OCI-LY7 (cell line): Measurements from ENCODE around the gene DHRS3. TPM values are rescaled to one million over a fixed set of nuclear protein-coding genes. Genes with fewer than 3 reads are reported as not detected.

Experiments
- BruUV-seq: library from RNA; stranded (reverse); fragments of 400-500 nt; replicated peaks from 2 replicates; lab custom pipeline; 2021; lab: Mats Ljungman, UMichigan
- CTCF ChIA-PET: fragments of 300-600 bp; sonication (Branson Sonifier 250); formaldehyde crosslinking; loops from one replicate; lab custom pipeline; 2022; ENCODE audit warnings: antibody characterized with exemption; ENCODE audit not compliant: unreplicated experiment; lab: Charles Lee
- POLR2A ChIA-PET: fragments of 300-600 bp; sonication (Branson Sonifier 250); formaldehyde crosslinking; loops from one replicate; lab custom pipeline; 2022; ENCODE audit warnings: antibody characterized with exemption; lab: Charles Lee
- DNase-seq: peaks from one replicate; pipeline ENCODE4 v3.0.0-alpha.2; 2015; ENCODE audit warnings: low spot score
- H2AFZ ChIP-seq: fragments of 200-600 bp; sonication (generic), shearing (Covaris generic); 2 replicates; pipeline ENCODE4 v1.6.1; 2014; ENCODE audit warnings: mild to moderate bottlenecking, antibody characterized with exemption, low read length, moderate library complexity
- H3K27ac ChIP-seq: fragments of 200-600 bp; sonication (generic); 2 replicates; pipeline ENCODE4 v1.5.1; 2014; ENCODE audit warnings: mixed run types, low read depth, mild to moderate bottlenecking, moderate library complexity, low read length, inconsistent platforms; ENCODE audit not compliant: poor library complexity, severe bottlenecking
- H3K36me3 ChIP-seq: fragments of 200-600 bp; sonication (generic); 2 replicates; pipeline ENCODE4 v1.6.1; 2014; ENCODE audit warnings: mild to moderate bottlenecking, antibody characterized with exemption, low read length, moderate library complexity, mixed read lengths; ENCODE audit not compliant: insufficient read depth
- H3K4me1 ChIP-seq: fragments of 200-600 bp; sonication (generic); 2 replicates; pipeline ENCODE4 v1.5.1; 2014; ENCODE audit warnings: mild to moderate bottlenecking, low read length; ENCODE audit not compliant: insufficient read depth, poor library complexity, severe bottlenecking
- H3K4me2 ChIP-seq: fragments of 200-600 bp; sonication (generic); 2 replicates; pipeline ENCODE4 v1.6.1; 2014; ENCODE audit warnings: mild to moderate bottlenecking, low read length
- H3K4me3 ChIP-seq: fragments of 200-600 bp; sonication (generic); 2 replicates; pipeline ENCODE4 v1.5.1; 2014; ENCODE audit warnings: mild to moderate bottlenecking, low read depth, low read length; ENCODE audit not compliant: poor library complexity, severe bottlenecking
- H3K79me2 ChIP-seq: fragments of 200-600 bp; sonication (generic); 2 replicates; pipeline ENCODE4 v1.6.1; 2016; ENCODE audit warnings: low read depth, mild to moderate bottlenecking, low read length, moderate library complexity, mixed read lengths; ENCODE audit not compliant: insufficient read depth
- H3K9me2 ChIP-seq: fragments of 200-600 bp; sonication (generic); 2 replicates; pipeline ENCODE4 v1.6.1; 2016; ENCODE audit warnings: mild to moderate bottlenecking, low read length, mixed read lengths; ENCODE audit not compliant: insufficient read depth
- H3K9me3 ChIP-seq: fragments of 200-600 bp; sonication (generic); 2 replicates; pipeline ENCODE4 v1.6.1; 2014; ENCODE audit warnings: mild to moderate bottlenecking, mixed run types, low read length, mixed read lengths
- H4K20me1 ChIP-seq: fragments of 200-600 bp; sonication (generic); 2 replicates; pipeline ENCODE4 v1.6.1; 2014; ENCODE audit warnings: mild to moderate bottlenecking, antibody characterized with exemption, low read length, moderate library complexity, mixed read lengths; ENCODE audit not compliant: insufficient read depth
- EZH2phosphoT487 ChIP-seq: fragments of 200-600 bp; sonication (generic); IDR thresholded peaks from 2 replicates; pipeline ENCODE4 v1.6.1; 2018; ENCODE audit warnings: low read depth, borderline replicate concordance, mild to moderate bottlenecking, mixed run types, antibody characterized with exemption, low read length, moderate library complexity, mixed read lengths
- intact Hi-C: fragments of 100-400 bp; cut with micrococcal nuclease; formaldehyde crosslinking; loops from one replicate; pipeline ENCODE4 v1.10.0; 2022; ENCODE audit not compliant: unreplicated experiment
- total RNA-seq, 2 experiments: library from RNA; depleted of rRNA in 1 of 2; stranded (reverse); fragments of >200 nt in 1 of 2; shearing (Covaris generic) in 1 of 2; gene quantifications; 2 replicates each; pipeline ENCODE4 v1.2.3, GENCODE V29; 2014 to 2022
- TF ChIP-seq, protein P1 (sequence below): fragments of 200-600 bp; sonication (generic); conservative IDR thresholded peaks from 2 replicates; pipeline ENCODE4 v1.5.1; 2014; ENCODE audit warnings: mild to moderate bottlenecking, antibody characterized with exemption, low read length, moderate library complexity, mixed read lengths

Gene DHRS3
- total RNA-seq, 2 experiments from 2014 or later, result not detected

DNA sequence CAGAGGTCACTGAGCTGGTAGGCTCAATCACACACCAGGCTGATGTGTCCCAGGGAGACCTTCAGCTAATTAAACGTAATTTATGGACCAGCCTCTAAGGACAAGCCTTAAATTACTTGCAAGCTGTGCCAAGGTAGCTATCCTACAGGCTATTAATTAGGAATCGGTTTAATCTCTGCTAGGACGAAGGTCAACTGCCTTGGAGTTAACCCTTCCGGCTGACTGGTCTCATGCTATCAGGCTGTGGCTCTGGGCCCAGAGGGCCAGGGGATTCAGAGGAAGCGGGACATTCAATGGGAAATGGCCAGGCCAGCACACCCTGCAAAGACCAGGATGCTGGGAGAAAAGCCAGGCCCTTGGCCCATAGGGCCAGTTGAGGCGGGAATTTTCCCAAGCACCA lies 19.0 kb downstream of the DHRS3 start:
- Histone ChIP-seq H3K9me2 (no peaks in the 10 kb centered on the region), H3K79me2 (no peaks in the 10 kb centered on the region), H3K4me3 (no peak overlapping the region), H3K9me3 (no peaks in the 10 kb centered on the region), H3K4me1 (no peaks in the 10 kb centered on the region), H2AFZ (no peak overlapping the region), H4K20me1 (no peaks in the 10 kb centered on the region), H3K36me3 (no peaks in the 10 kb centered on the region), H3K27ac (no peak overlapping the region), H3K4me2 (no peak overlapping the region)
- DNase-seq, result no peak
- TF ChIP-seq EZH2phosphoT487, result no peak
- TF ChIP-seq, protein P1, sequence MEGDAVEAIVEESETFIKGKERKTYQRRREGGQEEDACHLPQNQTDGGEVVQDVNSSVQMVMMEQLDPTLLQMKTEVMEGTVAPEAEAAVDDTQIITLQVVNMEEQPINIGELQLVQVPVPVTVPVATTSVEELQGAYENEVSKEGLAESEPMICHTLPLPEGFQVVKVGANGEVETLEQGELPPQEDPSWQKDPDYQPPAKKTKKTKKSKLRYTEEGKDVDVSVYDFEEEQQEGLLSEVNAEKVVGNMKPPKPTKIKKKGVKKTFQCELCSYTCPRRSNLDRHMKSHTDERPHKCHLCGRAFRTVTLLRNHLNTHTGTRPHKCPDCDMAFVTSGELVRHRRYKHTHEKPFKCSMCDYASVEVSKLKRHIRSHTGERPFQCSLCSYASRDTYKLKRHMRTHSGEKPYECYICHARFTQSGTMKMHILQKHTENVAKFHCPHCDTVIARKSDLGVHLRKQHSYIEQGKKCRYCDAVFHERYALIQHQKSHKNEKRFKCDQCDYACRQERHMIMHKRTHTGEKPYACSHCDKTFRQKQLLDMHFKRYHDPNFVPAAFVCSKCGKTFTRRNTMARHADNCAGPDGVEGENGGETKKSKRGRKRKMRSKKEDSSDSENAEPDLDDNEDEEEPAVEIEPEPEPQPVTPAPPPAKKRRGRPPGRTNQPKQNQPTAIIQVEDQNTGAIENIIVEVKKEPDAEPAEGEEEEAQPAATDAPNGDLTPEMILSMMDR, result no peak
- intact Hi-C loops, result no loop called here
- ChIA-PET POLR2A (no interaction called here), CTCF (no interaction called here)
- no TSS peak for BruUV-seq

DNA sequence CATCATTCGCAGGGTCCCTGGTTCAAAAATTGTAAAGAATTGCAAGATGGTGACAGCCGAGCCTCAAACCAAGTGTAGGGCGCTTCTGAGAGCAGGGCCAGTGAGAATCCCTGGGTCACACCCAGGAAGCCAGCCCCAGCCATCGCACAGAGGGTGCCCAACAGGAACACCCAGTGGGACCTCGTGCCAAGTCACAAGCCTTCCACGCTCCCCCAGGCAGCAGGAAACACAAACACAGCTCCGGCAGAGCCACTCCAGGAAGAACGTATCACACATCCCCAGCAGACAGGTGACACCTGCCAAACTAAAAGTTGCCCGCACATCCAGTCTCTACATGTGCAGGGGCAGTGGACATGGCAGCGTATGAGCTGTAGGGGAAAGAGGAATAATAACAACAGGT lies 20.2 kb downstream of the DHRS3 start:
- no peak for DNase-seq

More for the DNA sequence above, 20.2 kb downstream of the DHRS3 start:
- no peaks in the 10 kb centered on the region for H3K9me3 ChIP-seq
- no peak overlapping the region for H3K27ac ChIP-seq
- H2AFZ ChIP-seq, result no peak overlapping the region
- no peak overlapping the region for H3K4me2 ChIP-seq
- H4K20me1 ChIP-seq, result no peaks in the 10 kb centered on the region
- POLR2A ChIA-PET, result no interaction called here
- H3K9me2 ChIP-seq, result no peaks in the 10 kb centered on the region
- TF ChIP-seq, protein P1, result no peak
- TF ChIP-seq EZH2phosphoT487, result no peak
- no peak overlapping the region for H3K4me3 ChIP-seq
- no peaks in the 10 kb centered on the region for H3K36me3 ChIP-seq
- intact Hi-C loops, result no loop called here
- no TSS peak for BruUV-seq
- H3K4me1 ChIP-seq, result no peaks in the 10 kb centered on the region
- CTCF ChIA-PET, result no interaction called here
- H3K79me2 ChIP-seq, result no peaks in the 10 kb centered on the region
